HepG2 (cell line): ENCODE data around the gene LSS. TPM values are rescaled to one million over a fixed set of nuclear protein-coding genes. Genes with fewer than 3 reads are reported as not detected.

Experiments used
- BCL3 ChIP-seq: sonication (generic); formaldehyde crosslinking; IDR thresholded peaks from 2 replicates; pipeline ENCODE4 v1.5.1; 2020; ENCODE audit warnings: mild to moderate bottlenecking, missing genetic modification reagents, moderate library complexity
- BCL6 ChIP-seq: IDR thresholded peaks from 2 replicates; pipeline ENCODE4 v1.6.1; 2016; ENCODE audit warnings: missing genetic modification reagents, missing compliant biosample characterization
- CENPX ChIP-seq: sonication (generic); formaldehyde crosslinking; IDR thresholded peaks from 2 replicates; pipeline ENCODE4 v1.9.0; 2021; ENCODE audit warnings: mild to moderate bottlenecking, missing genetic modification reagents, moderate library complexity
- DMAP1 ChIP-seq: IDR thresholded peaks from 2 replicates; pipeline ENCODE4 v1.6.1; 2016
- DZIP1 ChIP-seq: sonication (generic); formaldehyde crosslinking; IDR thresholded peaks from 2 replicates; pipeline ENCODE4 v1.5.0; 2020; ENCODE audit warnings: mild to moderate bottlenecking, missing genetic modification reagents
- REL ChIP-seq: sonication (generic); formaldehyde crosslinking; conservative IDR thresholded peaks from 2 replicates; pipeline ENCODE4 v1.8.0; 2022; ENCODE audit warnings: mild to moderate bottlenecking, missing genetic modification reagents, moderate library complexity
- SKIL ChIP-seq: sonication (generic); formaldehyde crosslinking; IDR thresholded peaks from 2 replicates; pipeline ENCODE4 v1.8.0; 2022; ENCODE audit warnings: missing genetic modification reagents, mild to moderate bottlenecking, moderate library complexity, borderline replicate concordance
- TCF12 ChIP-seq, 2 experiments: fragments of 450-650 bp in 1 of 2; sonication (generic) in 1 of 2; formaldehyde crosslinking in 1 of 2; IDR thresholded peaks; 2 replicates each; pipeline versions ENCODE4 v1.6.1 to v1.8.0; 2017 to 2022; ENCODE audit warnings: antibody characterized with exemption in 1 of 2, mild to moderate bottlenecking in 1 of 2, missing genetic modification reagents in 1 of 2, moderate library complexity in 1 of 2
- TGIF2 ChIP-seq: IDR thresholded peaks from 2 replicates; pipeline ENCODE4 v1.6.1; 2016; ENCODE audit warnings: control low read depth, missing compliant biosample characterization
- ZBTB26 ChIP-seq: IDR thresholded peaks from 2 replicates; pipeline ENCODE4 v1.6.1; 2016; ENCODE audit warnings: missing compliant biosample characterization, missing genetic modification reagents, borderline replicate concordance
- ZBTB34 ChIP-seq: sonication (generic); formaldehyde crosslinking; IDR thresholded peaks from 2 replicates; pipeline ENCODE4 v1.8.0; 2022; ENCODE audit warnings: mild to moderate bottlenecking, missing genetic modification reagents
- ZNF256 ChIP-seq: sonication (generic); formaldehyde crosslinking; conservative IDR thresholded peaks from 2 replicates; pipeline ENCODE4 v1.4.0; 2020; ENCODE audit warnings: missing genetic modification reagents
- ZNF280B ChIP-seq: sonication (generic); formaldehyde crosslinking; IDR thresholded peaks from 2 replicates; pipeline ENCODE4 v1.5.0; 2020; ENCODE audit warnings: missing genetic modification reagents, mild to moderate bottlenecking, borderline replicate concordance
- ZNF713 ChIP-seq: sonication (generic); formaldehyde crosslinking; IDR thresholded peaks from 2 replicates; pipeline ENCODE4 v1.4.0; 2020; ENCODE audit warnings: mild to moderate bottlenecking, missing genetic modification reagents
- polyA plus RNA-seq, 8 experiments: library from polyadenylated mRNA; depleted of rRNA in 3 of 8; stranded (reverse) in 7 of 8; unstranded in 1 of 8; fragments of >200 nt; fragmentation: Illumina TruSeq in 4 of 8; extraction: Trizol in 4 of 8; gene quantifications; 2 replicates each; pipeline versions ENCODE4 v1.2.1 to v1.2.3, GENCODE V29; 2011 to 2016; ENCODE audit warnings: low read depth in 4 of 8, missing spikeins in 1 of 8, mixed read lengths in 1 of 8; ENCODE audit not compliant: insufficient read depth in 1 of 8
- total RNA-seq, 5 experiments: library from RNA; depleted of rRNA; stranded (reverse); fragments of >200 nt; fragmentation: Illumina TruSeq; extraction: Trizol; gene quantifications; 2 replicates each; pipeline ENCODE4 v1.2.3, GENCODE V29; 2016; ENCODE audit warnings: low read depth in 1 of 5

Gene LSS
- total and polyA plus RNA-seq, 2 of the 13 experiments (the other 11 are each of a cell fraction or from before 2014, with no cell fraction given), result 72.6 to 113 TPM

GRCh38 chr21:46155514-46156377 is 72.8 kb downstream of the LSS start, which contains the start of gene FTCD (continued):
- TF ChIP-seq ZNF280B (CRISPR knock-in tag) (peak; percentile 98), CENPX (CRISPR knock-in tag) (no peak), DZIP1 (CRISPR knock-in tag) (no peak; the same call in 1 of the 2 replicates), ZNF256 (no peak), ZNF713 (CRISPR knock-in tag) (no peak), ZBTB34 (0 out of 2 replicates have a peak, but pooled peaks have one; percentile 77), TGIF2 (CRISPR knock-in tag) (peak; percentile 70; the same call in 1 of the 2 replicates), SKIL (CRISPR knock-in tag) (peak; percentile 75), BCL3 (CRISPR knock-in tag) (no peak), DMAP1 (CRISPR knock-in tag) (peak; percentile 82), BCL6 (CRISPR knock-in tag) (0 out of 2 replicates have a peak, but pooled peaks have one; percentile 3), ZBTB26 (CRISPR knock-in tag) (0 out of 2 replicates have a peak, but pooled peaks have one; percentile 43), REL (CRISPR knock-in tag) (0 out of 2 replicates have a peak, but pooled peaks have one; percentile 41), TCF12 (IDR thresholded peaks at IDR 0.05) (no peak), TCF12 (CRISPR knock-in tag; IDR thresholded peaks at IDR 0.05) (no peak)
